ENCODE measurements around the gene STARD10. TPM values are rescaled to one million over a fixed set of nuclear protein-coding genes. Genes with fewer than 3 reads are reported as not detected.

The STARD10 gene
- total RNA-seq, 2 experiments from 2014 or later, result 10.4 to 12.9 TPM

GRCh38 chr11:72719551-72719950 lies 74.3 kb downstream of the STARD10 start:
- Histone ChIP-seq H3K27ac (ENCODE audit: low read depth, low read length, poor library complexity, severe bottlenecking) (no peak overlapping the region), H3K4me2 (ENCODE audit: low read length) (peak overlapping the region; percentile 86), H3K4me3 (ENCODE audit: low read depth, low read length, poor library complexity, severe bottlenecking) (no peak overlapping the region), H3K4me1 (ENCODE audit: insufficient read depth, low read length, poor library complexity, severe bottlenecking) (peaks cover 34% of the 10 kb centered on the region), H3K79me2 (ENCODE audit: insufficient read depth, low read depth, low read length) (peaks cover 33% of the 10 kb centered on the region), H4K20me1 (ENCODE audit: insufficient read depth, low read length) (no peaks in the 10 kb centered on the region), H3K36me3 (ENCODE audit: insufficient read depth, low read length) (peaks cover 48% of the 10 kb centered on the region; the same call in 1 of the 2 replicates), H3K9me2 (ENCODE audit: insufficient read depth, low read length) (no peaks in the 10 kb centered on the region), H2AFZ (ENCODE audit: low read length) (no peak overlapping the region), H3K9me3 (ENCODE audit: low read length) (no peaks in the 10 kb centered on the region)
- TF ChIP-seq CTCF (conservative IDR thresholded peaks at IDR 0.05; ENCODE audit: low read length) (no peak), EZH2phosphoT487 (IDR thresholded peaks at IDR 0.05; ENCODE audit: borderline replicate concordance, low read depth, low read length) (no peak)
- intact Hi-C loops (cut with micrococcal nuclease; ENCODE audit: unreplicated experiment), result no loop called here
- BruUV-seq (replicated peaks), result no TSS peak
- no peak for DNase-seq (ENCODE audit: low spot score)
- ChIA-PET POLR2A (no interaction called here), CTCF (ENCODE audit: unreplicated experiment) (no interaction called here)

GRCh38 chr11:72719144-72719543 lies 74.7 kb downstream of the STARD10 start:
- peaks cover 44% of the 10 kb centered on the region; the same call in 1 of the 2 replicates for H3K36me3 ChIP-seq (ENCODE audit: insufficient read depth, low read length)
- H3K9me2 ChIP-seq (ENCODE audit: insufficient read depth, low read length), result no peaks in the 10 kb centered on the region
- no peak overlapping the region for H3K4me3 ChIP-seq (ENCODE audit: low read depth, low read length, poor library complexity, severe bottlenecking)
- BruUV-seq (replicated peaks), result no TSS peak
- H3K4me1 ChIP-seq (ENCODE audit: insufficient read depth, low read length, poor library complexity, severe bottlenecking), result peaks cover 34% of the 10 kb centered on the region
- H3K27ac ChIP-seq (ENCODE audit: low read depth, low read length, poor library complexity, severe bottlenecking), result no peak overlapping the region
- no peak overlapping the region for H2AFZ ChIP-seq (ENCODE audit: low read length)
- H3K4me2 ChIP-seq (ENCODE audit: low read length), result peak overlapping the region; percentile 86; the same call in 1 of the 2 replicates
- ChIA-PET CTCF (ENCODE audit: unreplicated experiment) (no interaction called here), POLR2A (no interaction called here)
- no peak for TF ChIP-seq EZH2phosphoT487 (IDR thresholded peaks at IDR 0.05; ENCODE audit: borderline replicate concordance, low read depth, low read length)
- TF ChIP-seq CTCF (conservative IDR thresholded peaks at IDR 0.05; ENCODE audit: low read length), result no peak
- peaks cover 33% of the 10 kb centered on the region for H3K79me2 ChIP-seq (ENCODE audit: insufficient read depth, low read depth, low read length)
- intact Hi-C loops (cut with micrococcal nuclease; ENCODE audit: unreplicated experiment), result no loop called here
- H3K9me3 ChIP-seq (ENCODE audit: low read length), result no peaks in the 10 kb centered on the region
- DNase-seq (ENCODE audit: low spot score), result no peak
- H4K20me1 ChIP-seq (ENCODE audit: insufficient read depth, low read length), result no peaks in the 10 kb centered on the region

GRCh38 chr11:72718101-72718501 lies 75.7 kb downstream of the STARD10 start:
- Histone ChIP-seq H3K4me2 (ENCODE audit: low read length) (no peak overlapping the region), H2AFZ (ENCODE audit: low read length) (no peak overlapping the region), H3K36me3 (ENCODE audit: insufficient read depth, low read length) (peaks cover 36% of the 10 kb centered on the region; the same call in 1 of the 2 replicates), H3K4me3 (ENCODE audit: low read depth, low read length, poor library complexity, severe bottlenecking) (no peak overlapping the region), H3K79me2 (ENCODE audit: insufficient read depth, low read depth, low read length) (peaks cover 30% of the 10 kb centered on the region), H3K27ac (ENCODE audit: low read depth, low read length, poor library complexity, severe bottlenecking) (no peak overlapping the region), H4K20me1 (ENCODE audit: insufficient read depth, low read length) (no peaks in the 10 kb centered on the region), H3K9me2 (ENCODE audit: insufficient read depth, low read length) (no peaks in the 10 kb centered on the region), H3K4me1 (ENCODE audit: insufficient read depth, low read length, poor library complexity, severe bottlenecking) (peaks cover 34% of the 10 kb centered on the region), H3K9me3 (ENCODE audit: low read length) (no peaks in the 10 kb centered on the region)
- TF ChIP-seq EZH2phosphoT487 (IDR thresholded peaks at IDR 0.05; ENCODE audit: borderline replicate concordance, low read depth, low read length), result no peak
- TF ChIP-seq CTCF (conservative IDR thresholded peaks at IDR 0.05; ENCODE audit: low read length), result no peak
- intact Hi-C loops (cut with micrococcal nuclease; ENCODE audit: unreplicated experiment), result no loop called here
- DNase-seq (ENCODE audit: low spot score), result no peak
- BruUV-seq (replicated peaks), result no TSS peak
- ChIA-PET CTCF (ENCODE audit: unreplicated experiment) (no interaction called here), POLR2A (no interaction called here)

All from OCI-LY7 (cell line).